AG09319 (cell line): Measurements from ENCODE around the gene KRT222.

Source experiments
- DNase-seq: peaks from one replicate; pipeline ENCODE4 v3.0.0-alpha.2; 2010; ENCODE audit warnings: low read depth; ENCODE audit errors: extremely low read depth
- TF ChIP-seq, protein P1 (sequence below): IDR thresholded peaks from 2 replicates; pipeline ENCODE4 v1.5.1; 2011; ENCODE audit warnings: low read depth, mild to moderate bottlenecking, inconsistent platforms, low read length, moderate library complexity

KRT222 gene

DNA sequence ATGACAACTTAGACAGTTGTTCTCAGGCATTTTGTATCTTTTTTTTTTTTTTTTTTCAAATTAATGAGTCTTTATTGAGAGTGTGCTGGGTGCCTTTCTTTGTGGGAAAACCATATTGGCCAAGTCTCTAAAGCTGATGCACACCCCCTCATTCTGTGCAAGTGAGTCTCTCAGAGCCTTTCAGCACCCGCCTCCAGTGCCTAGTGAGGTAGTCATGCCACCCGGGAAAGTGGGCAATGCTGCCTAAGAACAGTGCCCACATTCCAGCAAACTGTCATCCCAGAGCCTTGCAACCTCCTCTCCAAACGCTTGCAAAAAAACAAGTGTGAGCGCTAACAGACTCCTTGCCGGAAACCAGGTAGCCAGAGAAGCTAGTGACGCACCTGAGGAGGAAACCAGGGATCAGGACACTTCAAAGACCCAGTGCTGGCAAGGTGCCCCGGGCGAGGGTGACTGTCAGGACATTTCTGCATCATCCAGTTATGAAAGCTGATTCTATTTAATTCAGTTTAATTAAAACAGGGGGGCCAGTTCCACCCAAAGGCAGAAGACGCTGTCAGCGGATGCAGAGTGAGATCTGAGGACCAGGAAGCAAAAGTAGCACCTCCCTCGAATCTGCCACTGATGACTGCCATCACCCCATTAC lies 52.3 kb downstream of the KRT222 start:
- TF ChIP-seq, protein P1, sequence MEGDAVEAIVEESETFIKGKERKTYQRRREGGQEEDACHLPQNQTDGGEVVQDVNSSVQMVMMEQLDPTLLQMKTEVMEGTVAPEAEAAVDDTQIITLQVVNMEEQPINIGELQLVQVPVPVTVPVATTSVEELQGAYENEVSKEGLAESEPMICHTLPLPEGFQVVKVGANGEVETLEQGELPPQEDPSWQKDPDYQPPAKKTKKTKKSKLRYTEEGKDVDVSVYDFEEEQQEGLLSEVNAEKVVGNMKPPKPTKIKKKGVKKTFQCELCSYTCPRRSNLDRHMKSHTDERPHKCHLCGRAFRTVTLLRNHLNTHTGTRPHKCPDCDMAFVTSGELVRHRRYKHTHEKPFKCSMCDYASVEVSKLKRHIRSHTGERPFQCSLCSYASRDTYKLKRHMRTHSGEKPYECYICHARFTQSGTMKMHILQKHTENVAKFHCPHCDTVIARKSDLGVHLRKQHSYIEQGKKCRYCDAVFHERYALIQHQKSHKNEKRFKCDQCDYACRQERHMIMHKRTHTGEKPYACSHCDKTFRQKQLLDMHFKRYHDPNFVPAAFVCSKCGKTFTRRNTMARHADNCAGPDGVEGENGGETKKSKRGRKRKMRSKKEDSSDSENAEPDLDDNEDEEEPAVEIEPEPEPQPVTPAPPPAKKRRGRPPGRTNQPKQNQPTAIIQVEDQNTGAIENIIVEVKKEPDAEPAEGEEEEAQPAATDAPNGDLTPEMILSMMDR = no peak

DNA sequence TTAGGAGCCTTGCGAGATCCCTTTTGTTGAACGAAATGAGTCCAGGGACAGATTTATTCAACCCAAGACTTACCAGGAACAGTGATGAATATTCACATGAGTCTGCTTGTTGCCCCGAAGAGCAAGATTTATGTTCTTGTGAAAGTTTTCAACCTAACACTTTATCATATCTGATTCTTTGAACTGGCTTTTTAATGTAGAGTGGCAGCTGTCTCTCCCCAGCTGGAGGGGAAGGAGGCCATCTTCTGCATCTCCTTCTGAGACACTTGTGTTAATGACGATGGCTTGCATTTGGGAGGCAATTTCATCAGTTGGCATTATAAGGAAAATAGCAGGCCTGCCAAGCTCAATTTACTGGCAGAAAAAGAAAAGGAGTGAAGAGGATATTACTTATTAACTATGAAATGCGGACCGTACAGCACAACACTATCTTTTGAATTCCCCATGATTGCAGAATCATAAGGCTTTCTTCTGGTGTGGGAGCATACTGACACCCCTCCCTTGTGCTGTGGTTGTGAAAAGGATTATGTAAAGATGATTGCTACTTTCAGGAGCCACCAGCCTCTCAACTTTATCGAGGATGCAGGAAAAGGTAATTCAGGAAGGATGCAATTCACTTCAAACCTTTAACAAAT lies 53.0 kb downstream of the KRT222 start:
- TF ChIP-seq, protein P1 = no peak
- no peak for DNase-seq

More for the DNA sequence above, 52.3 kb downstream of the KRT222 start:
- DNase-seq = no peak

DNA sequence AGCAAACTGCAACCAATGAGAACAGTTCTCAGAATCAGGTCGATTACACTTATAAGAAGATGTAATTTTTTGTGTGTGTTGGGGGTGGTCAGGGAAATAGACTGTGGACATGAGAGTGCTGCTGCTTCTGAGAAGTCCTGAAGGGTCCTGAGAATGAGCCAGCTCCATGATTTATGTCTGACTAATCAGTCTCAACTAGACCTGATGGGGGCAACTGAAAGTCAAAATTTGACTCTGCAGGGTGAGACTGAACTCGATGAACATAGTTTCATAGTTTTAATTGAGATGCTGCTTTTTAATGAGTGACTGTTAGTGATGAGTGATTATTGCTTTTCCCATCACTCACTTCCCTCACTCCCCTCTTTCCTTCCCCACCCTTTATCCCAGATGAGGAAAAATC lies 54.6 kb downstream of the KRT222 start:
- TF ChIP-seq, protein P1 = no peak
- DNase-seq = no peak

DNA sequence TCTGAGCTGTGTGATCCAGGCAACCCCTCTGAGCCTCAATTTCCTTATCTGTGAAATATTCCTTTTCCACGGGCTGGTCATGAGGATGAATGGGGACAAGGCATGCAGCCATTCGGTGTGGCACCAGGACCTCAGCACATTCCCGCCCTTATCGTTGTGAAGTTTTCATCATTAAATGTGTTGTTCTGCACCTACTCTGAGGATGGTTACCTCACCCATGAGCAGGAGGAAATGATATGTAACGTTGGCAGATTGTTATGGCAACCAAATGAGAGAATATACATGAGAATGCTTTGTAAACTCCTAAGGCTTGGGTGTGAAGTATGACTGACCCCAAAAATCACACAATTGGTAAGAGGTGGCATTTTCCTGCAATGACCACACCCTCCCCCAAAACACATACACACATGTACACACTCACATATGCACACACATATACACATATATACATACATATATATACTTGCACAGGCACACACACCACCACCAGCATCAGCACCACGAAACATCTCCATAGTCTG lies 56.9 kb downstream of the KRT222 start:
- TF ChIP-seq, protein P1 = no peak
- DNase-seq = no peak

DNA sequence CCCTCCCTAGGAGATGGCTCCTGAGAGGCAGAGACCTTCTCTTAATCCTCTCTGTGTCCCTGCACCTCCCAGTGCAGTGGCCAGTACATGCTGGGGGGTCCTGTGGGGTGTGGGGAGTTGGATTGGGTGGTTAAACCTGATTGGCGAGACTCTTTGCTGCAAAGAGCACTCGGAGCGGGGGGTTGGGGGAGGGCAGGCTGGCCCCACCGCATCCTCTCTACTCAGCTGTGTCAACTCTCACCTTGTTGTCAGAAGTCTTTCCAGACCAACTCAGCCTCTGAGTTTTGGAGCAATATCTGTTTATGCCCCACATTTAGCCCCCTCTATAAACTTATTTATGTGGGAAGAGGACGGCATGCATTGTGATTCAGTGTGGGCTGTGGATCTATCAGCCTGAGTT lies 57.3 kb downstream of the KRT222 start:
- TF ChIP-seq, protein P1 = no peak
- DNase-seq = no peak

DNA sequence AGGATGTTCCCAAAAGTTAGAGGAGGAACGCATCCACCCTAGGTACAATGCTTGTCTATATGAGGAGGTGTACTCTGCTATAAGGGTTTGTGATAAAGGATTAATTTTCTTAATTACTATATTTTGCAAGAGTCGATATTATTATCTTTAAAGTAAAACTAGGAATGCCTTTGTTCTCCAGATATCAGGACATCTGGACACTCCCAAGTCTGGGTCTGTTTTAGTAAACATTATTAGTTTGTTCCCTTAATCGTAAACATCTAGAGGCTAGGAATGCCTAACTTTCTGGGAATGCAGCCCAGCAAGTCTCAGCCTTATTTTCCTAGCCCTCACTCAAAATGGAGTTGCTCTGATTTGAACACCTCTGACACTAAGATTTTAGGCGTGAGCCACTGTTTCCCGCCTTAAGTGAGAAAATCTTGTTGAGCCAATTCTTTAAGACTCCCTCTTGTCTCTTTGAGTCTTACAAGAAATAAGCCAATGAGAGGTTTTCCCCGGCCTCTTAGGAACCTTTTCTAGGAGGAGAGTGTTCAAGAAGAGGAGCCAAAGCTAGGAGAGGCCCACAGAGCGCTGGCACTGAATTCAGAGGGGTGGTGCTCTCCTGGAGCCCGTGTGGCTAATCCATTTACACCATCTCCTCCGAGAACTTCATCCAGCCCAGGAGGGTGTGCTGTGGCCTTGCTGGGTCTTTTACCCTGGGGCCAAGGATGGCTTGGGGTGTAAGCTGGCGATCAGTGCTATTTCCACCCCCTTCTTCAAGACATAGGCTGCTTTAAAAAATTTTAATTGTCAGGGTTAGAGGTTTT lies 58.2 kb downstream of the KRT222 start:
- TF ChIP-seq, protein P1 = no peak
- no peak for DNase-seq

DNA sequence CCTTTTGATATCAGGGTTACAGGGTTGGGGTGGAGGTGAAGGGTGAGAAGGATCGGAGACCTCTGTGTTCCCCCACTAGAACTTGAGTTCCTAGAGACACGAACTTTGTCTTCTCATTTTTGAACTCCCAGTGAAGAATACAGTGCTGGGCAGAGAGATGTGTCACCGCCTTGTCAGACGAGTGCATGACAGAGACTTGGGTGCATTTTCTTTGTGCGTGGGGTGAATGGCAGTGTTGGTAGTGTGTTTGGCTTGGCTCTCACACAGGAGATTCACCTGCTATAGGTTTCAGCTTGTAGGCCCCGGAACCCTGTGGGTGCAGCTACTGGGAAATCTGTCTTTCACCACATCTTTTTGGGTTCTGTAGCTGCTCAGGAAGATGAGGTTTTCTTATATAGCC lies 59.7 kb downstream of the KRT222 start:
- TF ChIP-seq, protein P1 = no peak

More for the DNA sequence above, 59.7 kb downstream of the KRT222 start:
- no peak for DNase-seq
